Uterus (tissue), 4 donors: ENCODE measurements around the gene SNX5. TPM values are rescaled to one million over a fixed set of nuclear protein-coding genes. Genes with fewer than 3 reads are reported as not detected.

Source experiments
- DNase-seq, 2 donors: peaks; one replicate each; pipeline ENCODE4 v3.0.0-alpha.2; 2019 to 2020
- H3K27ac ChIP-seq, 2 donors: fragments of 200-600 bp; sonication (generic); 1 replicate in 1 of 2; 2 replicates in 1 of 2; pipeline ENCODE4 v1.5.1; 2016 to 2018
- H3K27me3 ChIP-seq, 2 donors: fragments of 200-600 bp; sonication (generic); one replicate each; pipeline ENCODE4 v1.5.1; 2018 to 2019; ENCODE audit warnings: control low read depth in 1 of 2
- H3K36me3 ChIP-seq, 2 donors: fragments of 200-600 bp; sonication (generic); one replicate each; pipeline ENCODE4 v1.5.1; 2019; ENCODE audit warnings: control low read depth in 1 of 2
- H3K4me1 ChIP-seq, 2 donors: fragments of 200-600 bp; sonication (generic); one replicate each; pipeline ENCODE4 v1.5.1; 2018 to 2019; ENCODE audit warnings: control low read depth in 1 of 2
- H3K4me3 ChIP-seq, 2 donors: fragments of 200-600 bp; sonication (generic); 1 replicate in 1 of 2; 2 replicates in 1 of 2; pipeline ENCODE4 v1.5.1; 2018 to 2019; ENCODE audit warnings: mild to moderate bottlenecking in 1 of 2
- H3K9me3 ChIP-seq, 2 donors: fragments of 200-600 bp; sonication (generic); one replicate each; pipeline ENCODE4 v1.5.1; 2019; ENCODE audit warnings: control low read depth in 1 of 2
- CTCF ChIP-seq, 4 experiments: fragments of 200-600 bp in 2 of 4; fragments of 450-650 bp in 2 of 4; sonication (generic) in 2 of 4; IDR thresholded peaks; one replicate each; pipeline ENCODE4 v1.5.1; 2016 to 2019; ENCODE audit warnings: antibody characterized with exemption in 4 of 4, mild to moderate bottlenecking in 2 of 4, moderate library complexity in 1 of 4
- POLR2A ChIP-seq, 2 donors: fragments of 450-650 bp; IDR thresholded peaks; one replicate each; pipeline ENCODE4 v1.6.1; 2016; ENCODE audit warnings: antibody characterized with exemption in 2 of 2, mild to moderate bottlenecking in 1 of 2, moderate library complexity in 1 of 2
- intact Hi-C: fragments of 100-400 bp; cut with DNase I; formaldehyde crosslinking; loops from one replicate; pipeline ENCODE4 v1.15.1; 2023; ENCODE audit warnings: low total_unique reads
- total RNA-seq, 4 donors: library from RNA; depleted of rRNA in 3 of 4; stranded (reverse); fragments of >200 nt in 3 of 4; gene quantifications; one replicate each; pipeline versions ENCODE4 v1.1.0 to v1.2.4, GENCODE V29; 2014 to 2023
- donor health status: DM: yes; HTN: yes; CAD: no.

SNX5 gene
- total RNA-seq, 4 donors from 2014 or later: 71.2 to 207 (median 110) TPM

DNA sequence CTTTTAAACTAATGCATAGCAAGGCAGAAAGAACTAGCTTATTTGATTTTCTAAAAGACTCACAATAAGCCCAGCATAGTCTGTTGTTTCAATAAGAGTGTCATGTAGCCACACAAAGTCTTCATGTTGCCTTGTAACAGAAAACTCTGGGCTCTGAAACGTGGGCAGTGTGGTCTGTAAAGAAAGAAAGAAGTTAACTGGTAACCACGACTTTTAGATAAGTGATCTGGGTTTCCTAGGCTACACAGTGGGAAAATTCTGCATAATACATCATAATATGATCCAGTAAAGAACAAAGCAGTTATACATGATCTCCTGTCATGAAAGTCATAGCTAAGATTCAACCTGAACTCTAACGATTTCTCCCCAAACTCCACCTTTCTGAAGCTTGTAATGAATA, 13.3 kb downstream of the SNX5 start:
- Histone ChIP-seq H3K4me3 (no peak overlapping the region), H3K27ac (no peak overlapping the region), H3K27me3 (no peaks in the 10 kb centered on the region), H3K4me1 (peaks cover 0 to 13% of the 10 kb centered on the region in 2 donors), H3K36me3 (no peaks in the 10 kb centered on the region), H3K9me3 (no peaks in the 10 kb centered on the region)
- TF ChIP-seq POLR2A (IDR thresholded peaks at IDR 0.05) (no peak), CTCF (IDR thresholded peaks at IDR 0.05) (no peak)
- DNase-seq: no peak
- intact Hi-C loops: no loop called here

- H3K27ac ChIP-seq: no peak overlapping the region
- no peak for DNase-seq
- intact Hi-C loops: no loop called here
- H3K36me3 ChIP-seq: no peaks in the 10 kb centered on the region
- H3K4me3 ChIP-seq: no peak overlapping the region
- no peaks in the 10 kb centered on the region for H3K9me3 ChIP-seq
- TF ChIP-seq POLR2A (IDR thresholded peaks at IDR 0.05): no peak
- H3K27me3 ChIP-seq: no peaks in the 10 kb centered on the region
- peaks cover 0 to 9% of the 10 kb centered on the region in 2 donors for H3K4me1 ChIP-seq
Measured at GRCh38 chr20:17953935-17954334, 14.7 kb downstream of the SNX5 start.

GRCh38 chr20:17952692-17953684, 15.6 kb downstream of the SNX5 start:
- Histone ChIP-seq H3K4me3 (no peak overlapping the region), H3K4me1 (no peaks in the 10 kb centered on the region), H3K9me3 (no peaks in the 10 kb centered on the region), H3K27ac (no peak overlapping the region), H3K27me3 (no peaks in the 10 kb centered on the region), H3K36me3 (no peaks in the 10 kb centered on the region)
- TF ChIP-seq POLR2A (IDR thresholded peaks at IDR 0.05) (no peak), CTCF (IDR thresholded peaks at IDR 0.05) (no peak)
- no peak for DNase-seq
- intact Hi-C loops: no loop called here

GRCh38 chr20:17951323-17951722, 17.3 kb downstream of the SNX5 start:
- Histone ChIP-seq H3K4me3 (no peak overlapping the region), H3K27ac (no peak overlapping the region), H3K27me3 (no peaks in the 10 kb centered on the region), H3K9me3 (no peaks in the 10 kb centered on the region), H3K36me3 (no peaks in the 10 kb centered on the region), H3K4me1 (no peaks in the 10 kb centered on the region)
- TF ChIP-seq CTCF (IDR thresholded peaks at IDR 0.05) (no peak), POLR2A (IDR thresholded peaks at IDR 0.05) (no peak)
- no peak for DNase-seq
- intact Hi-C loops: no loop called here

DNA sequence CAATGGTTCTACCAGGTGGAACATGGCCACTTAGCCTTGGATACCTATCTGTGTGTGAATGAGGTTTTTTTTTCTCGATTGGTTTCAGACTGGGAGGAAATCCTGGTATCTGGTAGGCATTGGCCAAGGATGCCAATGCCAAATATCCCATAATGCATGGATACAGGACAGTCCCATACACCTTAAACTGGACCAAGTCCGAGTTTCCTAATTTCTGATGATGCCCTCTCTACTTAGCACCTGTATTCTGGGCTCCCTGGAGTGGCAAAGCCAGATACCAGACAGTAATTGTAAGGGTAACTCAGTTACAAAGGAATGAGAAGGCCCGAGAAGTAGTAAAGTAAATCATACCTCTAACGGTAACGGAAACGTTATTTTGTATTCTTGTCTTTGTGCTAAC, 17.9 kb downstream of the SNX5 start:
- no peaks in the 10 kb centered on the region for H3K27me3 ChIP-seq
- H3K27ac ChIP-seq: no peak overlapping the region
- TF ChIP-seq POLR2A (IDR thresholded peaks at IDR 0.05) (no peak), CTCF (IDR thresholded peaks at IDR 0.05) (no peak)
- H3K36me3 ChIP-seq: no peaks in the 10 kb centered on the region
- DNase-seq: no peak
- no peak overlapping the region for H3K4me3 ChIP-seq
- H3K4me1 ChIP-seq: no peaks in the 10 kb centered on the region
- intact Hi-C loops: no loop called here
- no peaks in the 10 kb centered on the region for H3K9me3 ChIP-seq
